ENCODE results near the gene DNAJB2. TPM values are rescaled to one million over a fixed set of nuclear protein-coding genes. Genes with fewer than 3 reads are reported as not detected.

DNAJB2 gene
- total RNA-seq, 6 experiments from 2014 or later, result 32.6 to 52.1 (median 39.9) TPM

GRCh38 chr2:219323434-219323833 is 44.3 kb downstream of the DNAJB2 start:
- Histone ChIP-seq H3K27me3 (no peaks in the 10 kb centered on the region), H3K36me3 (no peaks in the 10 kb centered on the region), H3K9me3 (no peaks in the 10 kb centered on the region), H3K27ac (no peak overlapping the region), H3K4me1 (no peaks in the 10 kb centered on the region), H3K4me3 (no peak overlapping the region)
- 37% methylated on average over 4 of the region's 4 CpGs for WGBS (ENCODE audit: insufficient coverage, low coverage, low lambda C conversion rate, missing lambda C conversion rate)
- intact Hi-C loops (cut with DNase I), result no loop called here
- no peak for ATAC-seq
- DNase-seq, result no peak
- TF ChIP-seq CTCF (IDR thresholded peaks at IDR 0.05) (no peak), POLR2A (IDR thresholded peaks at IDR 0.05) (no peak)

GRCh38 chr2:219325136-219325535 is 46.0 kb downstream of the DNAJB2 start:
- no peak overlapping the region for H3K4me3 ChIP-seq
- H3K4me1 ChIP-seq, result no peaks in the 10 kb centered on the region
- H3K36me3 ChIP-seq, result no peaks in the 10 kb centered on the region
- 59% methylated on average over 3 of the region's 4 CpGs for WGBS (ENCODE audit: insufficient coverage, low coverage, low lambda C conversion rate, missing lambda C conversion rate)
- DNase-seq (no peak), ATAC-seq (no peak)
- no peak for TF ChIP-seq POLR2A (IDR thresholded peaks at IDR 0.05)
- no peak for TF ChIP-seq CTCF (IDR thresholded peaks at IDR 0.05)
- no peak overlapping the region for H3K27ac ChIP-seq
- no peaks in the 10 kb centered on the region for H3K27me3 ChIP-seq
- intact Hi-C loops (cut with DNase I), result no loop called here
- no peaks in the 10 kb centered on the region for H3K9me3 ChIP-seq

GRCh38 chr2:219325657-219326315 is 46.6 kb downstream of the DNAJB2 start:
- TF ChIP-seq CTCF (IDR thresholded peaks at IDR 0.05), result no peak
- TF ChIP-seq POLR2A (IDR thresholded peaks at IDR 0.05), result no peak
- Histone ChIP-seq H3K9me3 (no peaks in the 10 kb centered on the region), H3K36me3 (no peaks in the 10 kb centered on the region), H3K27ac (no peak overlapping the region), H3K27me3 (no peaks in the 10 kb centered on the region), H3K4me3 (no peak overlapping the region), H3K4me1 (no peaks in the 10 kb centered on the region)
- no peak for DNase-seq
- intact Hi-C loops (cut with DNase I), result no loop called here
- 43% methylated on average over 8 of the region's 9 CpGs for WGBS (ENCODE audit: insufficient coverage, low coverage, low lambda C conversion rate, missing lambda C conversion rate)
- peak in 1 of 4 donors; percentile 19 for ATAC-seq

- intact Hi-C loops (cut with DNase I), result no loop called here
- H3K27me3 ChIP-seq, result peaks cover 5 to 9% of the 10 kb centered on the region in 2 donors
- no peak for ATAC-seq
- H3K9me3 ChIP-seq, result no peaks in the 10 kb centered on the region
- WGBS (ENCODE audit: insufficient coverage, low coverage, low lambda C conversion rate, missing lambda C conversion rate), result 0% methylated on average over 1 of the region's 2 CpGs
- no peak for DNase-seq
- H3K36me3 ChIP-seq, result no peaks in the 10 kb centered on the region
- H3K4me1 ChIP-seq, result no peaks in the 10 kb centered on the region
- TF ChIP-seq CTCF (IDR thresholded peaks at IDR 0.05) (no peak), POLR2A (IDR thresholded peaks at IDR 0.05) (no peak)
- H3K4me3 ChIP-seq, result no peak overlapping the region
- H3K27ac ChIP-seq, result no peak overlapping the region
Measured at GRCh38 chr2:219327719-219328118, 48.6 kb downstream of the DNAJB2 start.
